ENCODE measurements around the gene IFI6.
"Not testable (repeated sequence)": the region's sequence is repeated elsewhere in the genome, so short reads cannot be mapped to it uniquely, and the experiment has no call there.

Gene IFI6

GRCh38 chr1:27633298-27633610 lies 38.7 kb downstream of the IFI6 start:
- Mint-ChIP-seq H3K4me3 (peak overlapping the region; percentile 78), H3K27me3 (no peaks in the 10 kb centered on the region), H3K9me3 (ENCODE audit: low read depth) (no peaks in the 10 kb centered on the region), H3K27ac (peak overlapping the region; percentile 89), H3K36me3 (no peaks in the 10 kb centered on the region), H3K4me1 (ENCODE audit: low read depth) (peaks cover 74% of the 10 kb centered on the region)

- Mint-ChIP-seq H3K4me3 (peak overlapping the region; percentile 78), H3K27me3 (no peaks in the 10 kb centered on the region), H3K9me3 (ENCODE audit: low read depth) (no peaks in the 10 kb centered on the region), H3K36me3 (no peaks in the 10 kb centered on the region), H3K27ac (peak overlapping the region; percentile 89), H3K4me1 (ENCODE audit: low read depth) (peaks cover 69% of the 10 kb centered on the region)
These were observed 39.4 kb downstream of the IFI6 start for GRCh38 chr1:27632387-27633297.

- Mint-ChIP-seq H3K4me3 (peak overlapping the region; percentile 8), H3K4me1 (ENCODE audit: low read depth) (peaks cover 63% of the 10 kb centered on the region)
These were observed 41.0 kb downstream of the IFI6 start for GRCh38 chr1:27630859-27631491.

GRCh38 chr1:27628712-27629111 lies 43.3 kb downstream of the IFI6 start:
- Mint-ChIP-seq H3K9me3 (ENCODE audit: low read depth) (no peaks in the 10 kb centered on the region), H3K4me3 (no peak overlapping the region), H3K4me1 (ENCODE audit: low read depth) (peaks cover 54% of the 10 kb centered on the region), H3K36me3 (no peaks in the 10 kb centered on the region), H3K27ac (no peak overlapping the region), H3K27me3 (no peaks in the 10 kb centered on the region)

More at GRCh38 chr1:27630859-27631491, 41.0 kb downstream of the IFI6 start:
- no peaks in the 10 kb centered on the region for H3K27me3 Mint-ChIP-seq
- H3K9me3 Mint-ChIP-seq (ENCODE audit: low read depth) = no peaks in the 10 kb centered on the region
- peak overlapping the region; percentile 61 for H3K27ac Mint-ChIP-seq
- no peaks in the 10 kb centered on the region for H3K36me3 Mint-ChIP-seq

GRCh38 chr1:27627733-27628132 lies 44.3 kb downstream of the IFI6 start:
- H3K4me1 Mint-ChIP-seq (ENCODE audit: low read depth) = peaks cover 44% of the 10 kb centered on the region
- H3K9me3 Mint-ChIP-seq (ENCODE audit: low read depth); H3K36me3 Mint-ChIP-seq; H3K27ac Mint-ChIP-seq; H3K4me3 Mint-ChIP-seq; H3K27me3 Mint-ChIP-seq: not testable (repeated sequence)

GRCh38 chr1:27627061-27627460 lies 44.9 kb downstream of the IFI6 start:
- peaks cover 40% of the 10 kb centered on the region for H3K4me1 Mint-ChIP-seq (ENCODE audit: low read depth)
- H3K27me3 Mint-ChIP-seq = no peaks in the 10 kb centered on the region
- H3K9me3 Mint-ChIP-seq (ENCODE audit: low read depth) = no peaks in the 10 kb centered on the region
- H3K4me3 Mint-ChIP-seq = no peak overlapping the region
- peak overlapping the region; percentile 61 for H3K27ac Mint-ChIP-seq
- no peaks in the 10 kb centered on the region for H3K36me3 Mint-ChIP-seq

GRCh38 chr1:27626031-27626935 lies 45.7 kb downstream of the IFI6 start:
- Mint-ChIP-seq H3K27ac (no peak overlapping the region), H3K4me3 (no peak overlapping the region), H3K36me3 (no peaks in the 10 kb centered on the region), H3K9me3 (ENCODE audit: low read depth) (no peaks in the 10 kb centered on the region), H3K27me3 (no peaks in the 10 kb centered on the region), H3K4me1 (ENCODE audit: low read depth) (peaks cover 33% of the 10 kb centered on the region)

GRCh38 chr1:27624467-27625178 lies 47.4 kb downstream of the IFI6 start:
- no peak overlapping the region for H3K4me3 Mint-ChIP-seq
- peaks cover 29% of the 10 kb centered on the region for H3K4me1 Mint-ChIP-seq (ENCODE audit: low read depth)
- H3K27me3 Mint-ChIP-seq = no peaks in the 10 kb centered on the region
- H3K36me3 Mint-ChIP-seq = no peaks in the 10 kb centered on the region
- H3K9me3 Mint-ChIP-seq (ENCODE audit: low read depth) = no peaks in the 10 kb centered on the region
- H3K27ac Mint-ChIP-seq = no peak overlapping the region

GRCh38 chr1:27623327-27624212 lies 48.4 kb downstream of the IFI6 start:
- Mint-ChIP-seq H3K4me3 (no peak overlapping the region), H3K9me3 (ENCODE audit: low read depth) (no peaks in the 10 kb centered on the region), H3K27ac (peak overlapping the region; percentile 46), H3K4me1 (ENCODE audit: low read depth) (peaks cover 25% of the 10 kb centered on the region), H3K36me3 (no peaks in the 10 kb centered on the region), H3K27me3 (no peaks in the 10 kb centered on the region)

- H3K36me3 Mint-ChIP-seq = no peaks in the 10 kb centered on the region
- H3K4me1 Mint-ChIP-seq (ENCODE audit: low read depth) = peaks cover 31% of the 10 kb centered on the region
- H3K27me3 Mint-ChIP-seq = no peaks in the 10 kb centered on the region
- no peak overlapping the region for H3K27ac Mint-ChIP-seq
- H3K4me3 Mint-ChIP-seq = no peak overlapping the region
- H3K9me3 Mint-ChIP-seq (ENCODE audit: low read depth) = no peaks in the 10 kb centered on the region
These were observed 49.2 kb downstream of the IFI6 start for GRCh38 chr1:27622828-27623227.

- H3K9me3 Mint-ChIP-seq (ENCODE audit: low read depth) = no peaks in the 10 kb centered on the region
- H3K36me3 Mint-ChIP-seq = no peaks in the 10 kb centered on the region
- H3K4me3 Mint-ChIP-seq = no peak overlapping the region
- H3K27me3 Mint-ChIP-seq = no peaks in the 10 kb centered on the region
- peaks cover 40% of the 10 kb centered on the region for H3K4me1 Mint-ChIP-seq (ENCODE audit: low read depth)
- H3K27ac Mint-ChIP-seq = no peak overlapping the region
These were observed 50.7 kb downstream of the IFI6 start for GRCh38 chr1:27621051-27621920.

- H3K9me3 Mint-ChIP-seq (ENCODE audit: low read depth); H3K36me3 Mint-ChIP-seq; H3K27ac Mint-ChIP-seq; H3K4me3 Mint-ChIP-seq; H3K27me3 Mint-ChIP-seq: not testable (repeated sequence)
- H3K4me1 Mint-ChIP-seq (ENCODE audit: low read depth) = peaks cover 48% of the 10 kb centered on the region
These were observed 52.1 kb downstream of the IFI6 start for GRCh38 chr1:27619782-27620438.

Measured in activated naive CD8-positive, alpha-beta T cell (primary cell).